HL-60 (cell line): Measurements from ENCODE around the gene SMCP.

Source experiments
- DNase-seq, 2 experiments: peaks; one replicate each; pipeline ENCODE4 v3.0.0-alpha.2; 2010 to 2020; ENCODE audit warnings: low read depth in 1 of 2, low spot score in 1 of 2
- H3K27ac ChIP-seq: fragments of 250-450 bp; sonication (Bioruptor Pico); replicated peaks from 2 replicates; pipeline ENCODE4 v1.5.1; 2020; ENCODE audit warnings: mild to moderate bottlenecking, moderate library complexity
- H3K27me3 ChIP-seq: fragments of 250-450 bp; sonication (Bioruptor Pico); 2 replicates; pipeline ENCODE4 v1.5.1; 2021; ENCODE audit warnings: mild to moderate bottlenecking, moderate library complexity; ENCODE audit not compliant: insufficient read depth, poor library complexity, severe bottlenecking
- H3K4me3 ChIP-seq: replicated peaks from 2 replicates; pipeline ENCODE4 v1.5.1; 2011; ENCODE audit warnings: mild to moderate bottlenecking, control low read depth, low read length; ENCODE audit not compliant: insufficient read depth
- GABPA ChIP-seq: IDR thresholded peaks from 2 replicates; pipeline ENCODE4 v1.6.1; 2012; ENCODE audit warnings: low read depth
- POLR2AphosphoS5 ChIP-seq: IDR thresholded peaks from 2 replicates; pipeline ENCODE4 v1.6.1; 2012; ENCODE audit warnings: low read depth
- SPI1 ChIP-seq: IDR thresholded peaks from 2 replicates; pipeline ENCODE4 v1.6.1; 2012; ENCODE audit warnings: low read depth, mild to moderate bottlenecking, borderline replicate concordance
- TF ChIP-seq, protein P1 (sequence below): IDR thresholded peaks from 2 replicates; pipeline ENCODE4 v1.6.1; 2012; ENCODE audit warnings: low read depth; ENCODE audit not compliant: insufficient replicate concordance
- TF ChIP-seq, protein P2 (sequence below): IDR thresholded peaks from one replicate; pipeline ENCODE4 v1.5.1; 2011; ENCODE audit warnings: low read length, control low read depth, inconsistent platforms; ENCODE audit not compliant: insufficient read depth

Gene SMCP

DNA sequence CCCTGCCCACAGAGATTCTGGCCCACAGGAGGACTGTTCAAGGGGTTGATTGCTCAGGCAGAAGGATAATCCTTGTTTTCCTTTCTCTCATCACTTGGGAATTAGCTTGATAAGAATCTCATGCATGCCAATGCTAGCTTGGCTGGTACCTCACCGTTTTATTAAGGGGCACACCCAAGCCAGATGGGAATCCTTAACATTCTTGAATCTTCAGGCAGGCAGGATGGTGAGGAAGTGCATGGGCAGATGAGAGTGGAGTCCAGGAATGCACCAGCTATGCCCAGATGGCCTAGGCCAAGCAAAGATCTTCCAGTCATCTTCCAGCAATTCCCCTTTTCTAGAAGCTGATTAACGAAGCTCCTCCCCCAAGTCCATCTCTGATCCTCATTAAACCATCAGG is 22.5 kb upstream of the SMCP start:
- H3K27me3 ChIP-seq = no peaks in the 10 kb centered on the region
- no peak overlapping the region for H3K4me3 ChIP-seq
- DNase-seq = no peak
- TF ChIP-seq POLR2AphosphoS5 = no peak
- H3K27ac ChIP-seq = no peak overlapping the region

DNA sequence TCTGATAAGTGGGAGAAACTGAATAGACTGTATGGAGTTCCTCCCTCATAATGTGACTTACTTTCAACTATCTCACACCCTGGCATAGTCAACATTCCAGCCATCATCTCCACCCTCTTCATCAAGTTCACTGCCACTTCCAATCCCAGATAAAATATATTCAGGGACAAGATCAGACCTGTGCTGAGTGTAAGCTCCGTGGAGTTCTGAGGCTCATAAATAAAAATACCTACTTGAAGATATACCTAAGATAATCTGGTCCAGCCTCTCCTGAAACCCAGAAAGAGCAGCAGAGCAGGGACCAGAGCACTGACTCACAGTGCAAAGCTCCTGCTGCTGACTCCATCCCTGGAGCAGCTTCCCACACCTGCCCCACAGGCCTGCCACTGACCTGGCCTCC is 20.1 kb upstream of the SMCP start:
- Histone ChIP-seq H3K27ac (no peak overlapping the region), H3K4me3 (no peak overlapping the region), H3K27me3 (peaks cover 2% of the 10 kb centered on the region)
- no peak for DNase-seq
- TF ChIP-seq, protein P1, sequence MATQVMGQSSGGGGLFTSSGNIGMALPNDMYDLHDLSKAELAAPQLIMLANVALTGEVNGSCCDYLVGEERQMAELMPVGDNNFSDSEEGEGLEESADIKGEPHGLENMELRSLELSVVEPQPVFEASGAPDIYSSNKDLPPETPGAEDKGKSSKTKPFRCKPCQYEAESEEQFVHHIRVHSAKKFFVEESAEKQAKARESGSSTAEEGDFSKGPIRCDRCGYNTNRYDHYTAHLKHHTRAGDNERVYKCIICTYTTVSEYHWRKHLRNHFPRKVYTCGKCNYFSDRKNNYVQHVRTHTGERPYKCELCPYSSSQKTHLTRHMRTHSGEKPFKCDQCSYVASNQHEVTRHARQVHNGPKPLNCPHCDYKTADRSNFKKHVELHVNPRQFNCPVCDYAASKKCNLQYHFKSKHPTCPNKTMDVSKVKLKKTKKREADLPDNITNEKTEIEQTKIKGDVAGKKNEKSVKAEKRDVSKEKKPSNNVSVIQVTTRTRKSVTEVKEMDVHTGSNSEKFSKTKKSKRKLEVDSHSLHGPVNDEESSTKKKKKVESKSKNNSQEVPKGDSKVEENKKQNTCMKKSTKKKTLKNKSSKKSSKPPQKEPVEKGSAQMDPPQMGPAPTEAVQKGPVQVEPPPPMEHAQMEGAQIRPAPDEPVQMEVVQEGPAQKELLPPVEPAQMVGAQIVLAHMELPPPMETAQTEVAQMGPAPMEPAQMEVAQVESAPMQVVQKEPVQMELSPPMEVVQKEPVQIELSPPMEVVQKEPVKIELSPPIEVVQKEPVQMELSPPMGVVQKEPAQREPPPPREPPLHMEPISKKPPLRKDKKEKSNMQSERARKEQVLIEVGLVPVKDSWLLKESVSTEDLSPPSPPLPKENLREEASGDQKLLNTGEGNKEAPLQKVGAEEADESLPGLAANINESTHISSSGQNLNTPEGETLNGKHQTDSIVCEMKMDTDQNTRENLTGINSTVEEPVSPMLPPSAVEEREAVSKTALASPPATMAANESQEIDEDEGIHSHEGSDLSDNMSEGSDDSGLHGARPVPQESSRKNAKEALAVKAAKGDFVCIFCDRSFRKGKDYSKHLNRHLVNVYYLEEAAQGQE = no peak
- TF ChIP-seq POLR2AphosphoS5 (no peak), SPI1 (no peak), GABPA (no peak)
- TF ChIP-seq, protein P2, sequence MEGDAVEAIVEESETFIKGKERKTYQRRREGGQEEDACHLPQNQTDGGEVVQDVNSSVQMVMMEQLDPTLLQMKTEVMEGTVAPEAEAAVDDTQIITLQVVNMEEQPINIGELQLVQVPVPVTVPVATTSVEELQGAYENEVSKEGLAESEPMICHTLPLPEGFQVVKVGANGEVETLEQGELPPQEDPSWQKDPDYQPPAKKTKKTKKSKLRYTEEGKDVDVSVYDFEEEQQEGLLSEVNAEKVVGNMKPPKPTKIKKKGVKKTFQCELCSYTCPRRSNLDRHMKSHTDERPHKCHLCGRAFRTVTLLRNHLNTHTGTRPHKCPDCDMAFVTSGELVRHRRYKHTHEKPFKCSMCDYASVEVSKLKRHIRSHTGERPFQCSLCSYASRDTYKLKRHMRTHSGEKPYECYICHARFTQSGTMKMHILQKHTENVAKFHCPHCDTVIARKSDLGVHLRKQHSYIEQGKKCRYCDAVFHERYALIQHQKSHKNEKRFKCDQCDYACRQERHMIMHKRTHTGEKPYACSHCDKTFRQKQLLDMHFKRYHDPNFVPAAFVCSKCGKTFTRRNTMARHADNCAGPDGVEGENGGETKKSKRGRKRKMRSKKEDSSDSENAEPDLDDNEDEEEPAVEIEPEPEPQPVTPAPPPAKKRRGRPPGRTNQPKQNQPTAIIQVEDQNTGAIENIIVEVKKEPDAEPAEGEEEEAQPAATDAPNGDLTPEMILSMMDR = no peak

DNA sequence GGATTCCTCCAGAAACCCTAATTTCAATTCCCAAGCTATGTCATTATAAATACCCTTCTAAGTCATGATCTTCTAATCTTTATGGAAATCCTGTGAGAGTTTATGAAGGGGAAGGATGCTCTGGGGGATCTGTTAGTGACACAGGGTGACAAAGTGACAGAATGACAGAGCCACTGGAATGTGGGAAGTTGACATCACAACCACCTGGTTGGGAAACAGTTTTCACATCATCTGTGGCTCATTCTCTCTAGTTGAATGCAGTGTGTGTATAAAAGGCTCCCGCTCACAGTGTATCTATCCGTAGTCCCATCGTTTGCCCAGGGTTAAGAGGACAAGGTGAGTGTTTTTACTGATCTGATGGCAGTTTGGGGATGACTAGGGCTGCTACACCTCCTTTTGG is 18.4 kb upstream of the SMCP start, which contains the start of gene LCE7A:
Gene LCE7A (plus strand): TSS at position 301 of the 400 bp plus-strand sequence. CDS start 702 bp downstream, outside the sequence.
- Histone ChIP-seq H3K27me3 (peaks cover 5% of the 10 kb centered on the region), H3K27ac (no peak within 1 kb of the TSS), H3K4me3 (no peak within 1 kb of the TSS)
- no peak for DNase-seq
- TF ChIP-seq, protein P1 = no peak
- TF ChIP-seq, protein P2 = no peak
- TF ChIP-seq POLR2AphosphoS5 (no peak), SPI1 (no peak)

DNA sequence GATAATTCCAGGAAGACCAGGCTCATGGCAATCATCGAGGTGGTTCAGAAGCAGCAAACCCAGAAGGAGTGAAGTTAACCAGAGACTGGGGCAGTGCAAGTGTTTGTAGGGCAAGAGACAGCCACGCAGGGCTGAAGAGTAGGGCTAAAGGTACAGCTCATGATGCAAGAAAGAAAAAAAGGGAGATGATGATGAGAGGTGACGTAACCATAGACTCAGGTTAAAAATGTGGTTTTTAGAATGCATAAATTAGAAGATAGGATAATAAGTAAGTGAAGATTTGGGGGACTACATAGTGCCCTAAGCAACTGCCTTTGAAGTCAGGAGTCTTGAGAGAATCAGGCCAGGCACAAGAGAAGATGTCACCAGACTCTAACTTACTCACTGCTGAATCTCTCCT is 18.0 kb upstream of the SMCP start:
- no peak for DNase-seq
- Histone ChIP-seq H3K27ac (no peak overlapping the region), H3K4me3 (no peak overlapping the region), H3K27me3 (peaks cover 5% of the 10 kb centered on the region)
- TF ChIP-seq POLR2AphosphoS5 = no peak
- TF ChIP-seq, protein P2 = no peak
- no peak for TF ChIP-seq GABPA
- TF ChIP-seq SPI1 = no peak
- TF ChIP-seq, protein P1 = no peak
